GM15510 (cell line): ENCODE results near the gene BNC2.

ENCODE experiments used
- POLR2A ChIP-seq: IDR thresholded peaks from 3 replicates; pipeline ENCODE4 v1.6.1; 2011; ENCODE audit warnings: borderline replicate concordance; ENCODE audit not compliant: insufficient read length; ENCODE audit errors: extremely low read depth

The BNC2 gene

GRCh38 chr9:16385590-16385989 lies 484.9 kb downstream of the BNC2 start:
- TF ChIP-seq POLR2A, result no peak

GRCh38 chr9:16384993-16385392 lies 485.5 kb downstream of the BNC2 start:
- no peak for TF ChIP-seq POLR2A

- TF ChIP-seq POLR2A, result no peak
Measured at GRCh38 chr9:16377311-16377710, 493.2 kb downstream of the BNC2 start.

GRCh38 chr9:16371306-16371705 lies 499.2 kb downstream of the BNC2 start:
- no peak for TF ChIP-seq POLR2A

- no peak for TF ChIP-seq POLR2A
Measured at GRCh38 chr9:16370647-16371046, 499.8 kb downstream of the BNC2 start.

- no peak for TF ChIP-seq POLR2A
Measured at GRCh38 chr9:16369427-16369826, 501.0 kb downstream of the BNC2 start.

GRCh38 chr9:16368237-16369087 lies 502.0 kb downstream of the BNC2 start:
- TF ChIP-seq POLR2A, result no peak

GRCh38 chr9:16367605-16368231 lies 502.8 kb downstream of the BNC2 start:
- no peak for TF ChIP-seq POLR2A

GRCh38 chr9:16364347-16364746 lies 506.1 kb downstream of the BNC2 start:
- TF ChIP-seq POLR2A, result no peak

GRCh38 chr9:16363916-16364315 lies 506.6 kb downstream of the BNC2 start:
- no peak for TF ChIP-seq POLR2A

- no peak for TF ChIP-seq POLR2A
Measured at GRCh38 chr9:16363073-16363781, 507.2 kb downstream of the BNC2 start.

- TF ChIP-seq POLR2A, result no peak
Measured at GRCh38 chr9:16361939-16362338, 508.5 kb downstream of the BNC2 start.

- no peak for TF ChIP-seq POLR2A
Measured at GRCh38 chr9:16361118-16361517, 509.4 kb downstream of the BNC2 start.

- TF ChIP-seq POLR2A, result no peak
Measured at GRCh38 chr9:16360247-16360646, 510.2 kb downstream of the BNC2 start.
